ENCODE results near the gene FOLR1.
"Not testable (repeated sequence)": the region's sequence is repeated elsewhere in the genome, so short reads cannot be mapped to it uniquely, and the experiment has no call there.

FOLR1 gene

GRCh38 chr11:72172043-72172442, 19.9 kb upstream of the FOLR1 start:
- ATAC-seq (replicated peaks); DNase-seq; H3K9me3 Mint-ChIP-seq; H3K4me1 Mint-ChIP-seq (ENCODE audit: low read depth in 2 of 2); H3K4me3 Mint-ChIP-seq; H3K36me3 Mint-ChIP-seq (ENCODE audit: insufficient read depth); H3K27ac Mint-ChIP-seq: not testable (repeated sequence)
- H3K27me3 Mint-ChIP-seq: peaks cover 12 to 32% of the 10 kb centered on the region in 2 donors

- no peak for DNase-seq
- Mint-ChIP-seq H3K36me3 (ENCODE audit: insufficient read depth) (no peaks in the 10 kb centered on the region), H3K9me3 (no peaks in the 10 kb centered on the region), H3K4me1 (ENCODE audit: low read depth in 2 of 2) (peaks cover 0 to 2% of the 10 kb centered on the region in 2 donors), H3K27me3 (peaks cover 18 to 36% of the 10 kb centered on the region in 2 donors), H3K27ac (no peak overlapping the region), H3K4me3 (no peak overlapping the region)
- no peak for ATAC-seq (replicated peaks)
Observed at GRCh38 chr11:72173291-72173690, 18.6 kb upstream of the FOLR1 start.

- peaks cover 0 to 2% of the 10 kb centered on the region in 2 donors for H3K4me1 Mint-ChIP-seq (ENCODE audit: low read depth in 2 of 2)
- DNase-seq (no peak), ATAC-seq (replicated peaks) (no peak)
- no peak overlapping the region for H3K4me3 Mint-ChIP-seq
- no peak overlapping the region for H3K27ac Mint-ChIP-seq
- H3K9me3 Mint-ChIP-seq: no peaks in the 10 kb centered on the region
- H3K27me3 Mint-ChIP-seq: peaks cover 18 to 35% of the 10 kb centered on the region in 2 donors
- H3K36me3 Mint-ChIP-seq (ENCODE audit: insufficient read depth): no peaks in the 10 kb centered on the region
Observed at GRCh38 chr11:72174302-72175070, 17.5 kb upstream of the FOLR1 start.

DNA sequence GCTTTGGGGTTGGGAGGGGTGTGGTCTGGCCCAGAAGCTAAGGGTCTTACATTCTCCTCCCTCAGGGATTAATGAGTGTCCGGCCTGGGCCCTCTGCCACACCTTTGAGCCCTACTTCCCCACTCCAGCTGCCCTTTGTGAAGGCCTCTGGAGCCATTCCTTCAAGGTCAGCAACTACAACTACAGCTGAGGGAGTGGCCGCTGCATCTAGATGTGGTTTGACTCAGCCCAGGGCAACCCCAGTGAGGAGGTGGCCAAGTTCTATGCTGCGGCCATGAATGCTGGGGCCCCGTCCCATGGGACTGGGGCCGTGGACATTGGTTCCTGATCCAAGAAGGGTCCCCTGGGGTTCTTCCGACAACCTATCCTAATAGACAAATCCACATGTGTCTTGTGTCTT, 14.3 kb upstream of the FOLR1 start:
- Mint-ChIP-seq H3K4me1 (ENCODE audit: low read depth in 2 of 2) (no peaks in the 10 kb centered on the region), H3K27me3 (peaks cover 23 to 45% of the 10 kb centered on the region in 2 donors), H3K9me3 (no peaks in the 10 kb centered on the region), H3K27ac (no peak overlapping the region), H3K36me3 (ENCODE audit: insufficient read depth) (no peaks in the 10 kb centered on the region), H3K4me3 (no peak overlapping the region)
- no peak for ATAC-seq (replicated peaks)
- no peak for DNase-seq

GRCh38 chr11:72179049-72179803, 12.7 kb upstream of the FOLR1 start:
- Mint-ChIP-seq H3K36me3 (ENCODE audit: insufficient read depth) (no peaks in the 10 kb centered on the region), H3K9me3 (no peaks in the 10 kb centered on the region), H3K27ac (no peak overlapping the region), H3K4me3 (no peak overlapping the region), H3K4me1 (ENCODE audit: low read depth in 2 of 2) (peaks cover 4 to 5% of the 10 kb centered on the region in 2 donors), H3K27me3 (peaks cover 24 to 46% of the 10 kb centered on the region in 2 donors)
- ATAC-seq (replicated peaks) (no peak), DNase-seq (no peak)

DNA sequence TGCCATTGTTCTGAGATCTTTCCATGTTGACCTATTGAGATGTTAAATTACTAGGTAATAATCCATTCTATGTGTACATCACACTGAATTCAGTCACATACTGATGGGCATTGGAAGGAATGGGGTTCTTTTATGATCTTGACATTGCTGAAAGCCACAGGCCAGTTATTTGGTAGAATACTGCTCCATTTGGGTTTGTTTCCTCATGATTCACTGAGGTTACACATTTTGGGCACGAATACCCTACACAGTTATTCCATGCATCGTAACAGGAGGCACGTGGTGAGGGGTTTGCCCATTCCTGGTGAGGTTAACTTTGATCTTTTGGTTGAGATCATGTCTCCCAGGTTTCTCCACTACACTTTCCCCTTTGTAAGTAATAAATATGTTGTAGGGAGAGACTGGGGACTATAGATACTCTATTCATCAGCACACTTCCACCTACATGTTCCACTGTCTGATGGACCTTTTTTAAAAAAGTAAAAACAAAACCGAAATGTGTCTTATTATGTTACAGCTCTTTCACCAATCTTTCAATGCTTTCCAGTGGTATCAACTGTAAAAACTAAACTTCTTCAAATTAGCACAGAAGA, 12.0 kb upstream of the FOLR1 start:
- DNase-seq (no peak), ATAC-seq (replicated peaks) (no peak)
- peaks cover 4 to 5% of the 10 kb centered on the region in 2 donors for H3K4me1 Mint-ChIP-seq (ENCODE audit: low read depth in 2 of 2)
- no peaks in the 10 kb centered on the region for H3K9me3 Mint-ChIP-seq
- H3K27ac Mint-ChIP-seq: peak overlapping the region in 1 of 2 donors; percentile 13
- no peaks in the 10 kb centered on the region for H3K36me3 Mint-ChIP-seq (ENCODE audit: insufficient read depth)
- no peak overlapping the region for H3K4me3 Mint-ChIP-seq
- H3K27me3 Mint-ChIP-seq: peaks cover 24 to 46% of the 10 kb centered on the region in 2 donors

GRCh38 chr11:72180892-72181552, 10.9 kb upstream of the FOLR1 start:
- not testable (repeated sequence) for H3K4me1 Mint-ChIP-seq (ENCODE audit: low read depth in 2 of 2); H3K4me3 Mint-ChIP-seq; ATAC-seq (replicated peaks); DNase-seq; H3K36me3 Mint-ChIP-seq (ENCODE audit: insufficient read depth); H3K9me3 Mint-ChIP-seq
- Mint-ChIP-seq H3K27me3 (peaks cover 24 to 45% of the 10 kb centered on the region in 2 donors), H3K27ac (peak overlapping the region in 1 of 2 donors; percentile 13)

DNA sequence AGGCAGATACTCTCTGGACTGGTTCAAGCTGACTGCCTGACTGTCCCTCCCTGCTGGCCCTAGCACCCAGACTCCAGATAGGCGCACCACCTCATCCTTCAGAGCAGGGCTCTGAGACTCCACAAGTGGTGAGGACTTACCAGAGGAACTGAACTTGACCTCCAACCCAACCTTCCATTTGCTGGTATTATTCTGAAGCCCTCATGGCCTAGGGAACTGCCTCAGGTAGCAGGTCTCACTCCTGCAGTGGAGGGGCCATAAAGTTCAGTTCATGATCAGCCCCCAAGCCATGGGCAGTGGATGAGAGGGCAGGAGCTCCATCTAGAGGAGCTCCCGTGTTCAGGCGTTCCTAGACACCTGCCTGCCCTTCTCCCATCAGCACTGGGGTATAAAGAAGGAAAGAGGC, 10.4 kb upstream of the FOLR1 start:
- not testable (repeated sequence) for ATAC-seq (replicated peaks); H3K4me1 Mint-ChIP-seq (ENCODE audit: low read depth in 2 of 2); H3K4me3 Mint-ChIP-seq; H3K27ac Mint-ChIP-seq; H3K9me3 Mint-ChIP-seq; DNase-seq; H3K36me3 Mint-ChIP-seq (ENCODE audit: insufficient read depth)
- H3K27me3 Mint-ChIP-seq: peaks cover 24 to 39% of the 10 kb centered on the region in 2 donors

DNA sequence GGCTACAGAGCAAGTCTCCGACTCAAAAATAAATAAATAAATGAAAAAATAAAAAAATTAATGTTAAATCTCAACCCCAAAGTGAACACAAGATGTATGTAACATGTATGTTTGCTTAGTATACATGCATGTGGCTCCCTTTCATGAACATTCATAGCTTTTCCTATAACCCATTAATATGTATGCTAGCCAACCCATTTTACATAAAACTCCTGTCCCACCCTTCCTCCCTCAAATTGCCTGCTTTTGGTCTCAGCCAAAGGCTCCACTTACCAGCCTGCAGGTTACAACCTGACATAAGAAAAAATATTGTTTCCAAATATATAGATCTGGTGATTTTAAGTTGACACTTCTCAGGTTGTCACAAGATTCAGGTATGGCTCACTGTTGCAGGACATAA, 3.7 kb upstream of the FOLR1 start:
- no peak overlapping the region for H3K4me3 Mint-ChIP-seq
- H3K4me1 Mint-ChIP-seq (ENCODE audit: low read depth in 2 of 2): peaks cover 4% of the 10 kb centered on the region in 2 donors
- no peaks in the 10 kb centered on the region for H3K36me3 Mint-ChIP-seq (ENCODE audit: insufficient read depth)
- peaks cover 5% of the 10 kb centered on the region in 2 donors for H3K27me3 Mint-ChIP-seq
- ATAC-seq (replicated peaks) (no peak), DNase-seq (no peak)
- H3K27ac Mint-ChIP-seq: no peak overlapping the region
- H3K9me3 Mint-ChIP-seq: no peaks in the 10 kb centered on the region

- no peaks in the 10 kb centered on the region for H3K27me3 Mint-ChIP-seq
- no peaks in the 10 kb centered on the region for H3K9me3 Mint-ChIP-seq
- ATAC-seq (replicated peaks) (no peak), DNase-seq (no peak)
- H3K36me3 Mint-ChIP-seq (ENCODE audit: insufficient read depth): no peaks in the 10 kb centered on the region
- H3K4me3 Mint-ChIP-seq: no peak overlapping the region
- no peak overlapping the region for H3K27ac Mint-ChIP-seq
- no peaks in the 10 kb centered on the region for H3K4me1 Mint-ChIP-seq (ENCODE audit: low read depth in 2 of 2)
Observed at GRCh38 chr11:72189455-72190250, 2.3 kb upstream of the FOLR1 start.

GRCh38 chr11:72190631-72191071, 1.3 kb upstream of the FOLR1 start:
- DNase-seq (no peak), ATAC-seq (replicated peaks) (no peak)
- no peaks in the 10 kb centered on the region for H3K4me1 Mint-ChIP-seq (ENCODE audit: low read depth in 2 of 2)
- peaks cover 0 to 7% of the 10 kb centered on the region in 2 donors for H3K27me3 Mint-ChIP-seq
- no peaks in the 10 kb centered on the region for H3K9me3 Mint-ChIP-seq
- H3K36me3 Mint-ChIP-seq (ENCODE audit: insufficient read depth): no peaks in the 10 kb centered on the region
- H3K27ac Mint-ChIP-seq: no peak overlapping the region
- no peak overlapping the region for H3K4me3 Mint-ChIP-seq

- Mint-ChIP-seq H3K9me3 (no peaks in the 10 kb centered on the region), H3K27ac (no peak overlapping the region), H3K27me3 (peaks cover 0 to 11% of the 10 kb centered on the region in 2 donors), H3K4me1 (ENCODE audit: low read depth in 2 of 2) (no peaks in the 10 kb centered on the region), H3K36me3 (ENCODE audit: insufficient read depth) (no peaks in the 10 kb centered on the region), H3K4me3 (no peak overlapping the region)
- no peak for DNase-seq
- no peak for ATAC-seq (replicated peaks)
Observed at GRCh38 chr11:72195518-72196270, 3.8 kb downstream of the FOLR1 start.

Measured in effector memory CD8-positive, alpha-beta T cell (primary cell).